K562 (cell line): ENCODE data around the gene FRA10AC1. TPM values are rescaled to one million over a fixed set of nuclear protein-coding genes. Genes with fewer than 3 reads are reported as not detected.

Experiments used
- JUND ChIP-seq, 2 experiments: IDR thresholded peaks; 2 replicates in 1 of 2; 3 replicates in 1 of 2; pipeline ENCODE4 v1.6.1; 2011; ENCODE audit warnings: borderline replicate concordance in 2 of 2, low read depth in 2 of 2, low read length in 2 of 2, improper control_type of control experiment in 1 of 2, missing biosample characterization in 1 of 2, missing genetic modification characterization in 1 of 2, missing genetic modification reagents in 1 of 2
- ZC3H4 ChIP-seq: sonication (generic); formaldehyde crosslinking; IDR thresholded peaks from 2 replicates; pipeline ENCODE4 v1.9.0; 2021; ENCODE audit warnings: missing genetic modification reagents, borderline replicate concordance
- polyA plus RNA-seq, 8 experiments: library from polyadenylated mRNA; depleted of rRNA in 4 of 8; stranded (reverse) in 5 of 8; unstranded in 3 of 8; fragments of >200 nt; fragmentation: Nextera tagmentation in 2 of 8; fragmentation: Illumina TruSeq in 1 of 8; extraction: Ambion mirVana in 2 of 8; extraction: Trizol in 1 of 8; gene quantifications; 2 replicates each; pipeline versions ENCODE4 v1.2.1 to v1.2.3, GENCODE V29; 2011 to 2014; ENCODE audit warnings: inconsistent platforms in 1 of 8, missing spikeins in 1 of 8
- total RNA-seq, 7 experiments: library from RNA; depleted of rRNA in 6 of 7; stranded (reverse); fragments of >200 nt in 6 of 7; fragmentation: Illumina TruSeq in 2 of 7; extraction: Trizol in 2 of 7; gene quantifications; 2 replicates each; pipeline versions ENCODE4 v1.2.1 to v1.2.3, GENCODE V29; 2011 to 2021; ENCODE audit warnings: low replicate concordance in 1 of 7
- TF ChIP-seq, protein P1 (sequence below): sonication (generic); formaldehyde crosslinking; IDR thresholded peaks from 2 replicates; pipeline ENCODE4 v1.4.0; 2020; ENCODE audit warnings: mild to moderate bottlenecking, missing genetic modification reagents
- TF ChIP-seq, protein P2 (sequence below): sonication (generic); formaldehyde crosslinking; IDR thresholded peaks from 2 replicates; pipeline ENCODE4 v1.8.1; 2022; ENCODE audit warnings: missing genetic modification reagents
- TF ChIP-seq, protein P3 (sequence below), 2 experiments: fragments of 200-800 bp in 1 of 2; sonication (Bioruptor generic) in 1 of 2; sonication (generic) in 1 of 2; formaldehyde crosslinking in 1 of 2; IDR thresholded peaks in 1 of 2; conservative IDR thresholded peaks in 1 of 2; 2 replicates each; pipeline versions ENCODE4 v1.5.0 to v1.6.1; 2016 to 2020; ENCODE audit warnings: missing compliant biosample characterization in 1 of 2, missing genetic modification characterization in 1 of 2, missing genetic modification reagents in 1 of 2

Gene FRA10AC1
- total and polyA plus RNA-seq, 9 of the 15 experiments (the other 6 are each of a cell fraction or from before 2014, with no cell fraction given): 4.4 to 11.8 (median 8.0) TPM

DNA sequence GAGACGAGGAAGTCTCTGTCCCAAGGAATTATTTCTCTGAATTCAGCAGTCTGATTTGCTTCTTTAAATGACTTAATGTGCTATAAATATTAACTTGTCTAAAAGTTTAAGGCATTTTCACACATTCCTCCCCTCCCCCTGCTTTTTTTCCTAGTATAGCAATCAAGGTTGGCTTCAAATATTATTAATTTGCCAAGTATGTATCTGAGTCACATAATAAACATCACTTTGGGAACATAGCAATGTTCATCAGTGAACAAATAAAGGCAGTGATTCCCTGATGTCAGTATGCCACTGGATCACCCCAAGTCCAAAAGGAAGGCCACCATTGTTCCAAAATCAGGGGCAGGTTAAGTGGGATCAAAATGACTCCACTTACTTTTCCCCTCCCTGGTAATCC lies 49.5 kb downstream of the FRA10AC1 start (continued):
- TF ChIP-seq, protein P1, sequence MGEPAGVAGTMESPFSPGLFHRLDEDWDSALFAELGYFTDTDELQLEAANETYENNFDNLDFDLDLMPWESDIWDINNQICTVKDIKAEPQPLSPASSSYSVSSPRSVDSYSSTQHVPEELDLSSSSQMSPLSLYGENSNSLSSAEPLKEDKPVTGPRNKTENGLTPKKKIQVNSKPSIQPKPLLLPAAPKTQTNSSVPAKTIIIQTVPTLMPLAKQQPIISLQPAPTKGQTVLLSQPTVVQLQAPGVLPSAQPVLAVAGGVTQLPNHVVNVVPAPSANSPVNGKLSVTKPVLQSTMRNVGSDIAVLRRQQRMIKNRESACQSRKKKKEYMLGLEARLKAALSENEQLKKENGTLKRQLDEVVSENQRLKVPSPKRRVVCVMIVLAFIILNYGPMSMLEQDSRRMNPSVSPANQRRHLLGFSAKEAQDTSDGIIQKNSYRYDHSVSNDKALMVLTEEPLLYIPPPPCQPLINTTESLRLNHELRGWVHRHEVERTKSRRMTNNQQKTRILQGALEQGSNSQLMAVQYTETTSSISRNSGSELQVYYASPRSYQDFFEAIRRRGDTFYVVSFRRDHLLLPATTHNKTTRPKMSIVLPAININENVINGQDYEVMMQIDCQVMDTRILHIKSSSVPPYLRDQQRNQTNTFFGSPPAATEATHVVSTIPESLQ: no peak
- TF ChIP-seq JUND (IDR thresholded peaks at IDR 0.05; ENCODE audit: borderline replicate concordance, low read depth, low read length) (no peak), JUND (tag; IDR thresholded peaks at IDR 0.05; ENCODE audit: borderline replicate concordance, low read depth, low read length) (no peak), ZC3H4 (CRISPR knock-in tag) (no peak)
- TF ChIP-seq, protein P2, sequence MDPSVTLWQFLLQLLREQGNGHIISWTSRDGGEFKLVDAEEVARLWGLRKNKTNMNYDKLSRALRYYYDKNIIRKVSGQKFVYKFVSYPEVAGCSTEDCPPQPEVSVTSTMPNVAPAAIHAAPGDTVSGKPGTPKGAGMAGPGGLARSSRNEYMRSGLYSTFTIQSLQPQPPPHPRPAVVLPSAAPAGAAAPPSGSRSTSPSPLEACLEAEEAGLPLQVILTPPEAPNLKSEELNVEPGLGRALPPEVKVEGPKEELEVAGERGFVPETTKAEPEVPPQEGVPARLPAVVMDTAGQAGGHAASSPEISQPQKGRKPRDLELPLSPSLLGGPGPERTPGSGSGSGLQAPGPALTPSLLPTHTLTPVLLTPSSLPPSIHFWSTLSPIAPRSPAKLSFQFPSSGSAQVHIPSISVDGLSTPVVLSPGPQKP (CRISPR knock-in tag): no peak
- TF ChIP-seq, protein P3, sequence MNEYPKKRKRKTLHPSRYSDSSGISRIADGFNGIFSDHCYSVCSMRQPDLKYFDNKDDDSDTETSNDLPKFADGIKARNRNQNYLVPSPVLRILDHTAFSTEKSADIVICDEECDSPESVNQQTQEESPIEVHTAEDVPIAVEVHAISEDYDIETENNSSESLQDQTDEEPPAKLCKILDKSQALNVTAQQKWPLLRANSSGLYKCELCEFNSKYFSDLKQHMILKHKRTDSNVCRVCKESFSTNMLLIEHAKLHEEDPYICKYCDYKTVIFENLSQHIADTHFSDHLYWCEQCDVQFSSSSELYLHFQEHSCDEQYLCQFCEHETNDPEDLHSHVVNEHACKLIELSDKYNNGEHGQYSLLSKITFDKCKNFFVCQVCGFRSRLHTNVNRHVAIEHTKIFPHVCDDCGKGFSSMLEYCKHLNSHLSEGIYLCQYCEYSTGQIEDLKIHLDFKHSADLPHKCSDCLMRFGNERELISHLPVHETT (CRISPR knock-in tag; conservative IDR thresholded peaks at IDR 0.05 in 1 of 2, IDR thresholded peaks at IDR 0.05 in 1 of 2): no peak
